ENCODE data around the gene AMOTL1.

DNA sequence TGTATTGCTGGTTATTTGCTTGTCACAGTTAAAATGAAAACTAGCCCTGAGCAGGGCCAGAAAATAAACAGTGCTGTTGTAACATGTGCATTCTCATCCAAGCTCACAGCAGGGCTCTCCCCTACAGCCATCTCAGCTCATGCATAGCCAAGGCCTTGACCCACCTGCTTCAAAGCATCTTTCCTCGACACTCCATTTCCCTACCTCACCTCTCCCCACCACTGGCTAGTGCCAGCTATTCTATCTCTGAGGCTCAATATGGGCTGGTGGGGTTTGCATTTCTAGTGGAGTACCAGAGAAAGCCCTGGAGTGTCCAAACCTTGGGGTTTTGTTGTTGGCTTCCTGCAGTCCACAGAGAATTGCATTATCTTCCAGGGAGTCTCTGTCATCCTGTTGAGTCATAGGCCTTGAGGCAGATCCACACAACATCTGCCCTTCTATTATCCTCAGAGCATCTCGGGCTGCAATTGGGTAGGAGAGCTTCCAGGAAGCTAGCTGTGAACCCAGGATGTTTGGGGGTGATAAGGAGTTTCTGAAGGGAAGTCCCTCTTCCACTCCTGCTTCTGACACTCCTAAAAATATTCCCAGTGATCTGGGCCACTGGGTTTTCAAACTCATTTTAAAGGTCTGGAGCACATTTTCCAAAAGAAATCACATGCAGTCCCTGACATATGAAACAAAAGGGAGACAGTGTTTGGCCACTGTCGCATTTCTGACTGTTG, 36.1 kb upstream of the AMOTL1 start:
- TF ChIP-seq, protein P1, sequence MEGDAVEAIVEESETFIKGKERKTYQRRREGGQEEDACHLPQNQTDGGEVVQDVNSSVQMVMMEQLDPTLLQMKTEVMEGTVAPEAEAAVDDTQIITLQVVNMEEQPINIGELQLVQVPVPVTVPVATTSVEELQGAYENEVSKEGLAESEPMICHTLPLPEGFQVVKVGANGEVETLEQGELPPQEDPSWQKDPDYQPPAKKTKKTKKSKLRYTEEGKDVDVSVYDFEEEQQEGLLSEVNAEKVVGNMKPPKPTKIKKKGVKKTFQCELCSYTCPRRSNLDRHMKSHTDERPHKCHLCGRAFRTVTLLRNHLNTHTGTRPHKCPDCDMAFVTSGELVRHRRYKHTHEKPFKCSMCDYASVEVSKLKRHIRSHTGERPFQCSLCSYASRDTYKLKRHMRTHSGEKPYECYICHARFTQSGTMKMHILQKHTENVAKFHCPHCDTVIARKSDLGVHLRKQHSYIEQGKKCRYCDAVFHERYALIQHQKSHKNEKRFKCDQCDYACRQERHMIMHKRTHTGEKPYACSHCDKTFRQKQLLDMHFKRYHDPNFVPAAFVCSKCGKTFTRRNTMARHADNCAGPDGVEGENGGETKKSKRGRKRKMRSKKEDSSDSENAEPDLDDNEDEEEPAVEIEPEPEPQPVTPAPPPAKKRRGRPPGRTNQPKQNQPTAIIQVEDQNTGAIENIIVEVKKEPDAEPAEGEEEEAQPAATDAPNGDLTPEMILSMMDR (IDR thresholded peaks at IDR 0.05): no peak
- TF ChIP-seq POLR2AphosphoS5 (IDR thresholded peaks at IDR 0.05) (no peak), POLR2A (IDR thresholded peaks at IDR 0.05) (no peak), EP300 (IDR thresholded peaks at IDR 0.05) (no peak)

All from sigmoid colon (tissue), 4 donors.